A549 (cell line): ENCODE measurements around the gene CRACDL. TPM values are rescaled to one million over a fixed set of nuclear protein-coding genes. Genes with fewer than 3 reads are reported as not detected.

ENCODE experiments used
- ATAC-seq, 2 experiments: fragments of 200-7000 bp in 1 of 2; fragments of >200 bp in 1 of 2; cut with Nextera tagmentation in 1 of 2; cut with Tn5 transposase in 1 of 2; 3 replicates each; pipeline versions ENCODE4 v1.8.0 to v1.9.1; 2018 to 2020; ENCODE audit warnings: mild to moderate bottlenecking in 1 of 2, moderate library complexity in 1 of 2
- CTCF ChIA-PET: fragments of 300-600 bp; sonication (Branson Sonifier 250); formaldehyde crosslinking; extraction: SDS; loops from one replicate; lab custom pipeline; 2021; ENCODE audit warnings: antibody characterized with exemption, inconsistent platforms; lab: Yijun Ruan, JAX
- POLR2A ChIA-PET: fragments of 350-600 bp; formaldehyde crosslinking; extraction: SDS; loops from one replicate; lab custom pipeline; 2021; ENCODE audit warnings: antibody characterized with exemption, inconsistent platforms; lab: Yijun Ruan, JAX
- DNase-seq, 2 experiments: peaks; one replicate each; pipeline versions ENCODE4 v3.0.0 to v3.0.0-alpha.2; 2011 to 2016; ENCODE audit warnings: low read depth in 1 of 2, low spot score in 1 of 2
- FAIRE-seq: peaks from 2 replicates; lab custom pipeline; 2011; peaks lifted over from hg19 to GRCh38; lab: Jason Lieb, UNC
- H3K27ac ChIP-seq, 2 experiments: fragments of >200 bp; sonication (Bioruptor Twin); formaldehyde crosslinking; 3 replicates each; pipeline ENCODE4 v1.5.1; 2016 to 2017
- H3K4me1 ChIP-seq: fragments of >200 bp; sonication (Bioruptor Twin); formaldehyde crosslinking; 3 replicates; pipeline ENCODE4 v1.6.1; 2016
- H3K4me2 ChIP-seq: fragments of >200 bp; sonication (Bioruptor Twin); formaldehyde crosslinking; 3 replicates; pipeline ENCODE4 v1.6.1; 2016
- H3K4me3 ChIP-seq: fragments of >200 bp; sonication (Bioruptor Twin); formaldehyde crosslinking; 3 replicates; pipeline ENCODE4 v1.5.1; 2016
- H3K9me3 ChIP-seq: fragments of >200 bp; sonication (Bioruptor Twin); formaldehyde crosslinking; 3 replicates; pipeline ENCODE4 v1.6.1; 2016
- BCL3 ChIP-seq: fragments of >200 bp; sonication (Bioruptor Twin); formaldehyde crosslinking; IDR thresholded peaks from 3 replicates; pipeline ENCODE4 v1.6.1; 2016
- BHLHE40 ChIP-seq: IDR thresholded peaks from 2 replicates; pipeline ENCODE4 v1.6.1; 2012; ENCODE audit warnings: low read depth, low read length, inconsistent platforms
- CHD2 ChIP-seq: fragments of 150-350 bp; IDR thresholded peaks from 2 replicates; pipeline ENCODE4 v1.6.1; 2014; ENCODE audit warnings: low read length; ENCODE audit not compliant: partially characterized antibody
- CHD4 ChIP-seq: fragments of 200-600 bp; sonication (generic); IDR thresholded peaks from 2 replicates; pipeline ENCODE4 v1.6.1; 2016; ENCODE audit warnings: antibody characterized with exemption, mild to moderate bottlenecking, borderline replicate concordance
- EP300 ChIP-seq, 2 experiments: fragments of >200 bp; sonication (Bioruptor Twin); formaldehyde crosslinking; IDR thresholded peaks; 2 replicates in 1 of 2; 3 replicates in 1 of 2; pipeline ENCODE4 v1.6.1; 2016 to 2017
- ESRRA ChIP-seq: fragments of 150-350 bp; IDR thresholded peaks from 2 replicates; pipeline ENCODE4 v1.6.1; 2014; ENCODE audit warnings: mild to moderate bottlenecking, low read length, borderline replicate concordance
- FOSB ChIP-seq: fragments of 250-450 bp; sonication (Bioruptor Pico); IDR thresholded peaks from 2 replicates; pipeline ENCODE4 v1.5.0; 2020; ENCODE audit warnings: mild to moderate bottlenecking, moderate library complexity
- HDAC2 ChIP-seq: fragments of 200-600 bp; sonication (generic); IDR thresholded peaks from 2 replicates; pipeline ENCODE4 v1.6.1; 2016
- HMGXB4 ChIP-seq: fragments of 250-450 bp; sonication (Bioruptor Pico); IDR thresholded peaks from 2 replicates; pipeline ENCODE4 v1.5.0; 2021; ENCODE audit warnings: mild to moderate bottlenecking, moderate library complexity, borderline replicate concordance
- HOXB5 ChIP-seq: fragments of 250-450 bp; sonication (Bioruptor Pico); IDR thresholded peaks from 2 replicates; pipeline ENCODE4 v1.5.0; 2020; ENCODE audit warnings: mild to moderate bottlenecking, moderate library complexity
- KDM5A ChIP-seq: fragments of 200-600 bp; sonication (generic); IDR thresholded peaks from 2 replicates; pipeline ENCODE4 v1.6.1; 2016; ENCODE audit warnings: antibody characterized with exemption, mild to moderate bottlenecking
- MAFK ChIP-seq: fragments of 450-650 bp; IDR thresholded peaks from 2 replicates; pipeline ENCODE4 v1.6.1; 2014; ENCODE audit not compliant: partially characterized antibody
- MYC ChIP-seq: IDR thresholded peaks from 2 replicates; pipeline ENCODE4 v1.6.1; 2012; ENCODE audit warnings: mild to moderate bottlenecking, inconsistent platforms, low read length, improper control_type of control experiment, borderline replicate concordance
- NPAS2 ChIP-seq: fragments of 250-450 bp; sonication (Bioruptor Pico); IDR thresholded peaks from 2 replicates; pipeline ENCODE4 v1.8.0; 2022; ENCODE audit warnings: mild to moderate bottlenecking, moderate library complexity, borderline replicate concordance
- PHF8 ChIP-seq: fragments of 200-600 bp; sonication (generic); IDR thresholded peaks from 2 replicates; pipeline ENCODE4 v1.6.1; 2016; ENCODE audit warnings: low read depth, mild to moderate bottlenecking, antibody characterized with exemption, moderate library complexity, borderline replicate concordance
- RFX5 ChIP-seq: fragments of 450-650 bp; IDR thresholded peaks from 2 replicates; pipeline ENCODE4 v1.7.1; 2014; ENCODE audit warnings: antibody characterized with exemption, mild to moderate bottlenecking, moderate library complexity
- RNF2 ChIP-seq: fragments of 200-600 bp; sonication (generic); IDR thresholded peaks from 2 replicates; pipeline ENCODE4 v1.6.1; 2016; ENCODE audit warnings: low read depth, mild to moderate bottlenecking, antibody characterized with exemption, moderate library complexity, borderline replicate concordance
- WGBS: methylation state at CpG from one replicate; pipeline ENCODE4 v1.1.6; 2017; ENCODE audit errors: missing lambda C conversion rate; 5-methylcytosine and 5-hydroxymethylcytosine counted together
- polyA plus RNA-seq, 4 experiments: library from polyadenylated mRNA; depleted of rRNA in 3 of 4; stranded (reverse); fragments of >200 nt; fragmentation: RNase III in 1 of 4; extraction: RNeasy Plus Mini Kit Qiagen cat#74134 plus additional on column Dnase treatment in 1 of 4; gene quantifications; 2 replicates in 3 of 4; 3 replicates in 1 of 4; pipeline ENCODE4 v1.2.3, GENCODE V29; 2011 to 2017

The CRACDL gene
- polyA plus RNA-seq, 2 of the 4 experiments (the other 2 are of a cell fraction) = 0.21 to 0.36 TPM

GRCh38 chr2:98914713-98915580, 21.1 kb downstream of the CRACDL start:
- H3K4me1 ChIP-seq = peaks cover 63% of the 10 kb centered on the region
- WGBS = 72% methylated on average over 5 of the region's 10 CpGs
- FAIRE-seq (no peak), ATAC-seq (no peak), DNase-seq (no peak)
- TF ChIP-seq RFX5 (no peak), BHLHE40 (no peak), ESRRA (no peak), MAFK (no peak), HDAC2 (no peak), FOSB (no peak), NPAS2 (CRISPR knock-in tag) (no peak), BCL3 (no peak), HOXB5 (CRISPR knock-in tag) (no peak), RNF2 (no peak), PHF8 (no peak), EP300 (IDR thresholded peaks at IDR 0.05) (no peak), KDM5A (no peak), CHD4 (no peak), MYC (no peak), HMGXB4 (no peak)
- peak overlapping the region; percentile 77 to 87; a peak in 5 of 6 replicates for H3K27ac ChIP-seq
- no peak overlapping the region for H3K4me3 ChIP-seq
- peaks cover 2% of the 10 kb centered on the region; the same call in 1 of the 3 replicates for H3K9me3 ChIP-seq
- POLR2A ChIA-PET = no interaction called here
- CTCF ChIA-PET = interaction anchor here (2.7 kb wide), 1 partner anchor 21 kb away, joined by 9 read pairs; the partner anchor contains the start of gene CRACDL
- H3K4me2 ChIP-seq = no peak overlapping the region

- Histone ChIP-seq H3K4me3 (no peak overlapping the region), H3K4me2 (peak overlapping the region; percentile 65; the same call in 2 of the 3 replicates)
- CTCF ChIA-PET = interaction anchor here (2.7 kb wide), 1 partner anchor 22 kb away, joined by 9 read pairs; the partner anchor contains the start of gene CRACDL
These were observed 21.9 kb downstream of the CRACDL start for GRCh38 chr2:98913916-98914712.

More at GRCh38 chr2:98913916-98914712, 21.9 kb downstream of the CRACDL start:
- peaks cover 72% of the 10 kb centered on the region for H3K4me1 ChIP-seq
- POLR2A ChIA-PET = no interaction called here
- peaks cover 2% of the 10 kb centered on the region; the same call in 1 of the 3 replicates for H3K9me3 ChIP-seq
- no peak for DNase-seq
- no peak for FAIRE-seq
- ATAC-seq = no peak
- no peak for TF ChIP-seq CHD2
- peak overlapping the region; percentile 77 to 87; a peak in 5 of 6 replicates for H3K27ac ChIP-seq
- 92% methylated on average over 8 of the region's 12 CpGs for WGBS
